Measurements from ENCODE around the gene ZNF543.

- no peak for TF ChIP-seq SIN3A (IDR thresholded peaks at IDR 0.05; ENCODE audit: borderline replicate concordance, low read depth, low read length)
- TF ChIP-seq CTCF (IDR thresholded peaks at IDR 0.05), result no peak
- TF ChIP-seq MAX (IDR thresholded peaks at IDR 0.05; ENCODE audit: low read depth), result no peak
- TF ChIP-seq REST (IDR thresholded peaks at IDR 0.05; ENCODE audit: low read depth, low read length), result no peak
- no peak for TF ChIP-seq FOXJ3 (CRISPR knock-in tag; IDR thresholded peaks at IDR 0.05)
- TF ChIP-seq TCF12 (IDR thresholded peaks at IDR 0.05), result no peak
- no peak for TF ChIP-seq YY1 (IDR thresholded peaks at IDR 0.05; ENCODE audit: low read depth)
- no peak for TF ChIP-seq USF1 (IDR thresholded peaks at IDR 0.05; ENCODE audit: borderline replicate concordance, low read depth)
- TF ChIP-seq CHD2 (IDR thresholded peaks at IDR 0.05; ENCODE audit: low read length, partially characterized antibody), result no peak
- no peak for TF ChIP-seq RXRA (IDR thresholded peaks at IDR 0.05; ENCODE audit: borderline replicate concordance, low read depth)
- TF ChIP-seq GABPA (IDR thresholded peaks at IDR 0.05; ENCODE audit: low read depth), result no peak
- TF ChIP-seq POLR2AphosphoS5 (IDR thresholded peaks at IDR 0.05; ENCODE audit: low read depth, low read length), result no peak
- no peak for TF ChIP-seq EP300 (IDR thresholded peaks at IDR 0.05; ENCODE audit: borderline replicate concordance in 1 of 2, low read depth in 1 of 2, low read length in 1 of 2)
- TF ChIP-seq EZH2phosphoT487 (IDR thresholded peaks at IDR 0.05; ENCODE audit: borderline replicate concordance, low read depth), result no peak
These were observed 4.7 kb downstream of the ZNF543 start for GRCh38 chr19:57324992-57325391.

Data from SK-N-SH (cell line).